Activated T-helper 1 cell treated with anti-CD3 and anti-CD28 coated beads, Interleukin-12 subunit alpha, Interleukin-12 subunit beta, Interleukin-2, Interleukin-4 antibody, amounts not matched to agents 30 ng/mL and 10 ng/mL and 1 ng/mL, durations not matched to agents 14 hours and 24 hours and 36 hours (primary cell): ENCODE measurements around the gene KLHL12. TPM values are rescaled to one million over a fixed set of nuclear protein-coding genes. Genes with fewer than 3 reads are reported as not detected.

Experiments
- DNase-seq: peaks from one replicate; pipeline ENCODE4 v3.0.0; 2021; ENCODE audit warnings: low spot score
- H3K27ac Mint-ChIP-seq: one replicate; pipeline ENCODE4 v1.8.0; 2021; ENCODE audit warnings: mild to moderate bottlenecking, mixed read lengths
- H3K27me3 Mint-ChIP-seq: one replicate; pipeline ENCODE4 v1.8.0; 2022; ENCODE audit warnings: mild to moderate bottlenecking, moderate library complexity, mixed read lengths; ENCODE audit not compliant: insufficient read depth
- H3K36me3 Mint-ChIP-seq: one replicate; pipeline ENCODE4 v1.8.0; 2021; ENCODE audit warnings: low read depth, mixed read lengths
- H3K4me1 Mint-ChIP-seq: one replicate; pipeline ENCODE4 v1.8.0; 2021; ENCODE audit warnings: low read depth, mixed read lengths
- H3K4me3 Mint-ChIP-seq: one replicate; pipeline ENCODE4 v1.8.0; 2021; ENCODE audit warnings: mild to moderate bottlenecking, moderate library complexity, mixed read lengths
- H3K9me3 Mint-ChIP-seq: one replicate; pipeline ENCODE4 v1.8.0; 2021; ENCODE audit warnings: mixed read lengths
- intact Hi-C: fragments of 100-400 bp; cut with micrococcal nuclease; formaldehyde crosslinking; loops from one replicate; pipeline ENCODE4 v1.15.1; 2024
- total RNA-seq: library from RNA; stranded (reverse); gene quantifications from 2 replicates; pipeline ENCODE4 v1.2.3, GENCODE V29; 2022

The KLHL12 gene
- total RNA-seq, 1 donor from 2014 or later: 24.9 TPM

- peaks cover 27% of the 10 kb centered on the region for H3K4me1 Mint-ChIP-seq
- peaks cover 2% of the 10 kb centered on the region for H3K27me3 Mint-ChIP-seq
- no peak overlapping the region for H3K27ac Mint-ChIP-seq
- intact Hi-C loops: no loop called here
- H3K36me3 Mint-ChIP-seq: no peaks in the 10 kb centered on the region
- H3K9me3 Mint-ChIP-seq: no peaks in the 10 kb centered on the region
- no peak for DNase-seq
- H3K4me3 Mint-ChIP-seq: no peak overlapping the region
Measured at GRCh38 chr1:202843081-202843480, 84.0 kb downstream of the KLHL12 start.

Other genes with a start within 250 kb of the KLHL12 start
- gene SYT2, start 216.8 kb downstream of the KLHL12 start, total RNA-seq: not detected in 2 replicates
- 102 and 113 TPM in 2 replicates for gene KDM5B, start 118.8 kb downstream of the KLHL12 start, total RNA-seq
- gene PCAT6, start 116.3 kb downstream of the KLHL12 start, total RNA-seq: 1.1 and 1.7 TPM in 2 replicates
- 11.8 and 13.4 TPM in 2 replicates for gene RABIF, start 38.1 kb downstream of the KLHL12 start, total RNA-seq
- 88.7 and 93.3 TPM in 2 replicates for gene ADIPOR1, start 31.1 kb upstream of the KLHL12 start, total RNA-seq
- gene CYB5R1, start 40.0 kb upstream of the KLHL12 start, total RNA-seq: 21.5 and 21.7 TPM in 2 replicates
- gene TMEM183A, start 80.1 kb upstream of the KLHL12 start, total RNA-seq: 69.9 and 83.6 TPM in 2 replicates
- 11.5 and 14.9 TPM in 2 replicates for gene PPFIA4, start 99.3 kb upstream of the KLHL12 start, total RNA-seq
- not detected in 2 replicates for gene MYOG, start 158.8 kb upstream of the KLHL12 start, total RNA-seq
- not detected in 2 replicates for gene ADORA1, start 200.5 kb upstream of the KLHL12 start, total RNA-seq
- gene MYBPH, start 248.6 kb upstream of the KLHL12 start, total RNA-seq: not detected in 2 replicates